ENCODE data around the gene IMPA2.

Gene IMPA2

GRCh38 chr18:12018861-12019260, 37.6 kb downstream of the IMPA2 start:
- Histone ChIP-seq H3K4me1 (ENCODE audit: control insufficient read depth, insufficient read depth, low read length) (peaks cover 21% of the 10 kb centered on the region), H3K36me3 (ENCODE audit: control insufficient read depth in 2 of 2, insufficient read depth in 2 of 2, low read length in 2 of 2) (peaks cover 0 to 6% of the 10 kb centered on the region in 2 donors), H3K27me3 (ENCODE audit: control insufficient read depth in 1 of 2, insufficient read depth in 2 of 2, low read length in 2 of 2) (no peaks in the 10 kb centered on the region), H3K27ac (ENCODE audit: low read length) (no peak overlapping the region), H3K4me3 (ENCODE audit: low read length in 2 of 2) (no peak overlapping the region), H3K9ac (ENCODE audit: low read length in 2 of 2) (no peak overlapping the region), H3K9me3 (ENCODE audit: control insufficient read depth in 2 of 2, low read length in 2 of 2) (no peaks in the 10 kb centered on the region)

GRCh38 chr18:12021077-12021476, 39.8 kb downstream of the IMPA2 start:
- no peaks in the 10 kb centered on the region for H3K27me3 ChIP-seq (ENCODE audit: control insufficient read depth in 1 of 2, insufficient read depth in 2 of 2, low read length in 2 of 2)
- no peak overlapping the region for H3K4me3 ChIP-seq (ENCODE audit: low read length in 2 of 2)
- H3K9me3 ChIP-seq (ENCODE audit: control insufficient read depth in 2 of 2, low read length in 2 of 2) = no peaks in the 10 kb centered on the region
- no peak overlapping the region for H3K9ac ChIP-seq (ENCODE audit: low read length in 2 of 2)
- no peak overlapping the region for H3K27ac ChIP-seq (ENCODE audit: low read length)
- H3K4me1 ChIP-seq (ENCODE audit: control insufficient read depth, insufficient read depth, low read length) = peaks cover 5% of the 10 kb centered on the region
- peaks cover 0 to 8% of the 10 kb centered on the region in 2 donors for H3K36me3 ChIP-seq (ENCODE audit: control insufficient read depth in 2 of 2, insufficient read depth in 2 of 2, low read length in 2 of 2)

GRCh38 chr18:12021596-12021995, 40.3 kb downstream of the IMPA2 start:
- H3K4me1 ChIP-seq (ENCODE audit: control insufficient read depth, insufficient read depth, low read length) = peaks cover 4% of the 10 kb centered on the region
- H3K9ac ChIP-seq (ENCODE audit: low read length in 2 of 2) = no peak overlapping the region
- H3K36me3 ChIP-seq (ENCODE audit: control insufficient read depth in 2 of 2, insufficient read depth in 2 of 2, low read length in 2 of 2) = peaks cover 0 to 8% of the 10 kb centered on the region in 2 donors
- no peaks in the 10 kb centered on the region for H3K9me3 ChIP-seq (ENCODE audit: control insufficient read depth in 2 of 2, low read length in 2 of 2)
- no peak overlapping the region for H3K4me3 ChIP-seq (ENCODE audit: low read length in 2 of 2)
- H3K27me3 ChIP-seq (ENCODE audit: control insufficient read depth in 1 of 2, insufficient read depth in 2 of 2, low read length in 2 of 2) = no peaks in the 10 kb centered on the region
- no peak overlapping the region for H3K27ac ChIP-seq (ENCODE audit: low read length)

DNA sequence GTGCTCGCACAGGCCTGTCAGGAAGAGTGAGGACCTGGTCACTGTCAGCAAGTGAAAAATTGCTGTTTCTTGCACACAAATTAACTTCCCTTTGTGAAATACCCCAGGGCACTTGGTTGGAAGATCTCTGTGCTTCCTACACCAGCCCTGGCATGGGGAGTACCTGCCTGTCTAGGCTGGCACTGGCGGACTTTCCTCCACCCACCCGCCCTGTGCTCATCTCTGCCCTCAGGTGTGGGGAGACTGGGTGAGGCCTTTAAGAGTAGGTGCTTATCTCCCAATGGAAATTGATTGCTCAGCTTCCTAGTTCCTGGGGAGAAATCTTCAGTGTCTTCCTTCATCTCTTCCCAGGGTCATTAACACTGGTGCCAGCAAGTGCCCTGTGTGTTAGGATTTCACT, 42.1 kb downstream of the IMPA2 start:
- Histone ChIP-seq H3K9me3 (ENCODE audit: control insufficient read depth in 2 of 2, low read length in 2 of 2) (no peaks in the 10 kb centered on the region), H3K27ac (ENCODE audit: low read length) (no peak overlapping the region), H3K36me3 (ENCODE audit: control insufficient read depth in 2 of 2, insufficient read depth in 2 of 2, low read length in 2 of 2) (peaks cover under 1 to 7% of the 10 kb centered on the region in 2 donors), H3K9ac (ENCODE audit: low read length in 2 of 2) (no peak overlapping the region), H3K4me3 (ENCODE audit: low read length in 2 of 2) (no peak overlapping the region), H3K4me1 (ENCODE audit: control insufficient read depth, insufficient read depth, low read length) (peaks cover 8% of the 10 kb centered on the region), H3K27me3 (ENCODE audit: control insufficient read depth in 1 of 2, insufficient read depth in 2 of 2, low read length in 2 of 2) (no peaks in the 10 kb centered on the region)

DNA sequence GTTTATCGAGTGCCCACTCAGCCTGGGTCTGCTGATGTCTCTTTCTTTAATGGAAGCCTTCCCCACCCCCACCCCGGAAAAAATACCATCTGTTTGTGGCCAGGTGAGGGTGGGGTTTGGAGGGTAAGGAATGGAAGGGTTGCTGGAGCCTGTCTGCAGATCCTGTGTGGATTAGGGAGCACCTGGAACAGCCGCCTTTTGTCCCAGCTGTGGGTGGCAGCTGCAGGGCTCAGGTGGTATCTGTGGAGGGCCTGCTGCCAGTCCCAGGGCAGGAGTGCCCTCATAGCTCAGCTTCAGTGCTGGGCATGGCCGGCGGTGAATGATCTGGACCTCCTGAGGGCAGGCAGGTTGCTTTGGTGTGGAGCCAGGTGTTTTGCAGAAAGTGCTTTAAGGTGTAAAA, 45.3 kb downstream of the IMPA2 start:
- Histone ChIP-seq H3K9me3 (ENCODE audit: control insufficient read depth in 2 of 2, low read length in 2 of 2) (no peaks in the 10 kb centered on the region), H3K27me3 (ENCODE audit: control insufficient read depth in 1 of 2, insufficient read depth in 2 of 2, low read length in 2 of 2) (no peaks in the 10 kb centered on the region), H3K9ac (ENCODE audit: low read length in 2 of 2) (no peak overlapping the region), H3K4me3 (ENCODE audit: low read length in 2 of 2) (no peak overlapping the region), H3K27ac (ENCODE audit: low read length) (no peak overlapping the region), H3K36me3 (ENCODE audit: control insufficient read depth in 2 of 2, insufficient read depth in 2 of 2, low read length in 2 of 2) (peaks cover 12 to 17% of the 10 kb centered on the region in 2 donors), H3K4me1 (ENCODE audit: control insufficient read depth, insufficient read depth, low read length) (peaks cover 10% of the 10 kb centered on the region)

- H3K4me1 ChIP-seq (ENCODE audit: control insufficient read depth, insufficient read depth, low read length) = peaks cover 13% of the 10 kb centered on the region
- peak overlapping the region in 1 of 2 donors; percentile 8 for H3K4me3 ChIP-seq (ENCODE audit: low read length in 2 of 2)
- no peaks in the 10 kb centered on the region for H3K9me3 ChIP-seq (ENCODE audit: control insufficient read depth in 2 of 2, low read length in 2 of 2)
- no peak overlapping the region for H3K9ac ChIP-seq (ENCODE audit: low read length in 2 of 2)
- H3K27ac ChIP-seq (ENCODE audit: low read length) = no peak overlapping the region
- H3K27me3 ChIP-seq (ENCODE audit: control insufficient read depth in 1 of 2, insufficient read depth in 2 of 2, low read length in 2 of 2) = no peaks in the 10 kb centered on the region
- peaks cover 11 to 17% of the 10 kb centered on the region in 2 donors for H3K36me3 ChIP-seq (ENCODE audit: control insufficient read depth in 2 of 2, insufficient read depth in 2 of 2, low read length in 2 of 2)
Observed at GRCh38 chr18:12027046-12027445, 45.7 kb downstream of the IMPA2 start.

GRCh38 chr18:12027480-12027879, 46.2 kb downstream of the IMPA2 start:
- Histone ChIP-seq H3K27ac (ENCODE audit: low read length) (no peak overlapping the region), H3K9me3 (ENCODE audit: control insufficient read depth in 2 of 2, low read length in 2 of 2) (no peaks in the 10 kb centered on the region), H3K9ac (ENCODE audit: low read length in 2 of 2) (no peak overlapping the region), H3K27me3 (ENCODE audit: control insufficient read depth in 1 of 2, insufficient read depth in 2 of 2, low read length in 2 of 2) (no peaks in the 10 kb centered on the region), H3K4me3 (ENCODE audit: low read length in 2 of 2) (no peak overlapping the region), H3K36me3 (ENCODE audit: control insufficient read depth in 2 of 2, insufficient read depth in 2 of 2, low read length in 2 of 2) (peaks cover 11 to 17% of the 10 kb centered on the region in 2 donors), H3K4me1 (ENCODE audit: control insufficient read depth, insufficient read depth, low read length) (peaks cover 13% of the 10 kb centered on the region)

DNA sequence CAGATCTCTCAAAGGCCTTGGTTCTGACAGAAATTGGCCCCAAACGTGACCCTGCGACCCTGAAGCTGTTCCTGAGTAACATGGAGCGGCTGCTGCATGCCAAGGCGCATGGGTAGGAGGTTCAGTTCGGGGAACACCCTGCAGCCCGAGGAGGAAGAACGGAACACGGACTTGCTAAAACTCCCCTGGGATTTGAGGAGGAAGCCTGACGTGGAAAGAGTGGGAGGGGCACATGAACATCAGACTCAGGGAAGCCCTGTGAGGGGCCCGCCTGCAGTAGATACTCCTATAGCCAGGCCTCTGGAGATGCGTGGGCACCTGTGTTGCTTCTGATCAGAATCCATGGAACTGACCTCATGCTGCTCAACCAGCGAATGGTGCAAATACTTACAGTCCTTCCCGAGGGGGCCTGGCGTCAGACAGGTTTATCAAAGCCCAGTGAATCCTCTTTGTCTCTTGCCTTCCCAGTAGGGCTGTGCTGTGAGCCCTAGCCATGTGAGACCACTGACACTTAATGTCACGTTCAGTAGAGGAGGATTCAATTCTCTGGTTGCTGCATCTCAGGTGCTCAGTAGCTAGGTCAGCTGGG, 46.8 kb downstream of the IMPA2 start:
- Histone ChIP-seq H3K9ac (ENCODE audit: low read length in 2 of 2) (no peak overlapping the region), H3K27me3 (ENCODE audit: control insufficient read depth in 1 of 2, insufficient read depth in 2 of 2, low read length in 2 of 2) (no peaks in the 10 kb centered on the region), H3K36me3 (ENCODE audit: control insufficient read depth in 2 of 2, insufficient read depth in 2 of 2, low read length in 2 of 2) (peaks cover 9 to 17% of the 10 kb centered on the region in 2 donors), H3K27ac (ENCODE audit: low read length) (no peak overlapping the region), H3K4me1 (ENCODE audit: control insufficient read depth, insufficient read depth, low read length) (peaks cover 13% of the 10 kb centered on the region), H3K9me3 (ENCODE audit: control insufficient read depth in 2 of 2, low read length in 2 of 2) (no peaks in the 10 kb centered on the region), H3K4me3 (ENCODE audit: low read length in 2 of 2) (no peak overlapping the region)

DNA sequence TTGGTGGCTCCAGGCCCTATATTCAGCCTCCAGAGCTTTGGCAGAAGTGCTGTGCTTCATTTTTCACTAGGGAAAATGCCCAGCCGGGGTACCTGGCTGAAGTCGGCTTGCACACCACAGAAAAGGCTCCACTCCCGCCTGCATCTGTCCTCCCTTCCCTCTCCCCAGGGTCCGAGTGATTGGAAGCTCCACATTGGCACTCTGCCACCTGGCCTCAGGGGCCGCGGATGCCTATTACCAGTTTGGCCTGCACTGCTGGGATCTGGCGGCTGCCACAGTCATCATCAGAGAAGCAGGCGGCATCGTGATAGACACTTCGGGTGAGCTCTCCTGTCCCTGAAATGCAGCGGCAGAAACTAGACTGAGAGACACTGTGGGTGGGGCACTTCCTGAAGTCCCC, 47.4 kb downstream of the IMPA2 start:
- Histone ChIP-seq H3K36me3 (ENCODE audit: control insufficient read depth in 2 of 2, insufficient read depth in 2 of 2, low read length in 2 of 2) (peaks cover 9 to 17% of the 10 kb centered on the region in 2 donors), H3K9me3 (ENCODE audit: control insufficient read depth in 2 of 2, low read length in 2 of 2) (no peaks in the 10 kb centered on the region), H3K4me1 (ENCODE audit: control insufficient read depth, insufficient read depth, low read length) (peaks cover 15% of the 10 kb centered on the region), H3K27me3 (ENCODE audit: control insufficient read depth in 1 of 2, insufficient read depth in 2 of 2, low read length in 2 of 2) (no peaks in the 10 kb centered on the region), H3K9ac (ENCODE audit: low read length in 2 of 2) (no peak overlapping the region), H3K4me3 (ENCODE audit: low read length in 2 of 2) (no peak overlapping the region), H3K27ac (ENCODE audit: low read length) (no peak overlapping the region)

DNA sequence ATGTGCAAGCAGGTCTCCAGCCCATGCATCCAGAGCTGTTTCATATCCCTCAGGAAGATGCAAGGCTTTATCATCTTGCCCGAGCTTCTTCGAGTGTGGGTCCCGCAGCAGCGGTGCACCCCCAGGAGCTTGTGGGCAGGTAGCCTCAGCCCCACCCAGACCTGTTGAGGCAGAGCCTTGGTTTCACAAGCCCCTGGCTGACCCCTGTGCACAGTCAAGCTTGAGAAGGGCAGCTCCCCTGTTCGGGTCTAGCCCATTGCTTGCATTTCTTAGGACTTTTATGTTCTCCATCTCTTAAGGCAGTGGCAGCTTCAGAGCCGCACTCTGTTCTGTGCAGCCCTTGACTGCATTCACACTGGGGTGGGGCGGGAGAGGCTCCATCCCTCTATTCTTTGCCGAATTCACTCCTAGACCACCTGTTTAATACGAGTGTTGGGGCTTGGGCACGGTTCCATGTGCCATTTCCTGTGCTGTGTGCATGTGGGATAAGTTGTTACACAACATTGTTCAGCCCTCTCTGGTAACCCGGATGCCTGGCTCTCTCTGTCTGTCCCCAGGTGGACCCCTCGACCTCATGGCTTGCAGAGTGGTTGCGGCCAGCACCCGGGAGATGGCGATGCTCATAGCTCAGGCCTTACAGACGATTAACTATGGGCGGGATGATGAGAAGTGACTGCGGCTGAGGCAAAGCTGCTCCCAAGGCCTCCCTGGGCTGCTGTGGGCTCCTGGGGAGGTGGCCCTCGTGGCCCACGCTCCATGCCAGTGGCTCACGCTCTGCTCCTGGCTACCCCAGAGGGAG, 48.7 kb downstream of the IMPA2 start:
- H3K9me3 ChIP-seq (ENCODE audit: control insufficient read depth in 2 of 2, low read length in 2 of 2) = no peaks in the 10 kb centered on the region

GRCh38 chr18:12030670-12031069, 49.4 kb downstream of the IMPA2 start:
- Histone ChIP-seq H3K27me3 (ENCODE audit: control insufficient read depth in 1 of 2, insufficient read depth in 2 of 2, low read length in 2 of 2) (no peaks in the 10 kb centered on the region), H3K9ac (ENCODE audit: low read length in 2 of 2) (no peak overlapping the region), H3K4me3 (ENCODE audit: low read length in 2 of 2) (no peak overlapping the region), H3K4me1 (ENCODE audit: control insufficient read depth, insufficient read depth, low read length) (peaks cover 16% of the 10 kb centered on the region), H3K9me3 (ENCODE audit: control insufficient read depth in 2 of 2, low read length in 2 of 2) (no peaks in the 10 kb centered on the region), H3K36me3 (ENCODE audit: control insufficient read depth in 2 of 2, insufficient read depth in 2 of 2, low read length in 2 of 2) (peaks cover 7 to 17% of the 10 kb centered on the region in 2 donors), H3K27ac (ENCODE audit: low read length) (no peak overlapping the region)

More for the DNA sequence above, 48.7 kb downstream of the IMPA2 start:
- Histone ChIP-seq H3K4me1 (ENCODE audit: control insufficient read depth, insufficient read depth, low read length) (peaks cover 16% of the 10 kb centered on the region), H3K27ac (ENCODE audit: low read length) (no peak overlapping the region), H3K27me3 (ENCODE audit: control insufficient read depth in 1 of 2, insufficient read depth in 2 of 2, low read length in 2 of 2) (no peaks in the 10 kb centered on the region), H3K9ac (ENCODE audit: low read length in 2 of 2) (no peak overlapping the region), H3K4me3 (ENCODE audit: low read length in 2 of 2) (no peak overlapping the region), H3K36me3 (ENCODE audit: control insufficient read depth in 2 of 2, insufficient read depth in 2 of 2, low read length in 2 of 2) (peaks cover 9 to 17% of the 10 kb centered on the region in 2 donors)

All from stomach smooth muscle (tissue), 2 donors.